SIG-M5 treated with dmso at 0.1 percent for 504 hours (cell line): Measurements from ENCODE around the gene ANGEL2.
"Not testable (repeated sequence)": the region's sequence is repeated elsewhere in the genome, so short reads cannot be mapped to it uniquely, and the experiment has no call there.

Source experiments
- DNase-seq: peaks from one replicate; lab custom pipeline; 2025; ENCODE audit not compliant: unreplicated experiment; lab: John Stamatoyannopoulos, UW

ANGEL2 gene

DNA sequence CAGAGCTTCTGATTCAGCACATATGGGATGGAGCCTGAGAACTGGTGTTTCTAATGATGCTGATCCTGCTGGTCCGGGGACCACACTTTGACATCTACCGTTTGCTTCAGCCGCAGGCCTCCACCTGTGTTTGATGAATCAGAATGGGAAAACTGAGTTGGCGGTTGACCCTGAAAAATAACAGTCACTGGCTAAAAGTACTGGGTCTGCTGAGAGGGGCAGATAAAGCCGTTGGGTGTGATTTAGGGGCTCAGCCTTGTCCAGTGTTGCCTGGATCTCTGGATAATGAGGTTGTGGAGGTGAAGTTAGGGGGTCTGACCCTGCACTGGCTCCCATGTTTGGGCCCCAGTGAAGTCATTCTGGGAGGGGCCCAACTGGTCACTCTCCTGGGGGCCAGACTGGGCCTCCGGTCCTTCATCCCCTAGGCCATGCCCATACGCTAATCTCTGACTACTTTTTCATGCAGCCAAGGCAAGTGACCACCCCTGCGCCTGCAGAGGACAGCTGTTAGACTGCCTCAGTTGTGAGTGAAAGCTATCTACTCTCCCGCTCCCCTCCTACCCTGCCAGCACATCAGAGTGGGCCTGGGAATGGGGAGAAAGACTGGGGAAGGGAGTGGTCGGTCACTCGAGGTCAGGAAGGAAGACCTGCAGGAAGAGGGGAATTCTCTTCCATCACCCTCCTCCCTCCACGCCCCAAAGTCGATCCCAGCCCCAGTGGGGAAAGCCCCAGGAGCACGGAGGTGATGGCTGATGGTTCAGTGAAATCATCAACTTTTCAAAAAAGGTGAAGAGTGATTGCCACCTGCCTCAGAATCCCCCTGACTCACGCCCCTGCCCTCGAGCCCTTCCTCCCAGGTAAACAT lies 37.7 kb downstream of the ANGEL2 start:
- no peak for DNase-seq

DNA sequence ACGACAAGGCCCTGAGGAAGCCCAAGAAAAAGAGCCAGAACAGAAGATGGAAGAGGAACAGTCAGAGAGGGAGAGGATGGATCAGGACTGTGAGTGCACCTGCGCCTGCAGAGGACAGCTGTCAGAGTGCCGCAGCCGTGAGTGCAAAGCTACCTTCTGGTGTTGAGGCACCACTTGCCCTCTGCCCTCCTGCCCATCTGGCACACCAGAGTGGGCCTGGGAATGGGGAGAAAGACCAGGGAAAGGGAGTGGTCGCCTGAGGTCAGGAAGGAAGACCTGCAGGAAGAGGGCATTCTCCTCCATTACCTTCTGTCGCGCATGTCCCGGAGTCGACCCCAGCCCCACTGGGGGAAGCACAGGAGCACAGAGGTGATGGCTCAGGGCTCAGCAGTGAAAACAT lies 39.1 kb downstream of the ANGEL2 start:
- no peak for DNase-seq

DNA sequence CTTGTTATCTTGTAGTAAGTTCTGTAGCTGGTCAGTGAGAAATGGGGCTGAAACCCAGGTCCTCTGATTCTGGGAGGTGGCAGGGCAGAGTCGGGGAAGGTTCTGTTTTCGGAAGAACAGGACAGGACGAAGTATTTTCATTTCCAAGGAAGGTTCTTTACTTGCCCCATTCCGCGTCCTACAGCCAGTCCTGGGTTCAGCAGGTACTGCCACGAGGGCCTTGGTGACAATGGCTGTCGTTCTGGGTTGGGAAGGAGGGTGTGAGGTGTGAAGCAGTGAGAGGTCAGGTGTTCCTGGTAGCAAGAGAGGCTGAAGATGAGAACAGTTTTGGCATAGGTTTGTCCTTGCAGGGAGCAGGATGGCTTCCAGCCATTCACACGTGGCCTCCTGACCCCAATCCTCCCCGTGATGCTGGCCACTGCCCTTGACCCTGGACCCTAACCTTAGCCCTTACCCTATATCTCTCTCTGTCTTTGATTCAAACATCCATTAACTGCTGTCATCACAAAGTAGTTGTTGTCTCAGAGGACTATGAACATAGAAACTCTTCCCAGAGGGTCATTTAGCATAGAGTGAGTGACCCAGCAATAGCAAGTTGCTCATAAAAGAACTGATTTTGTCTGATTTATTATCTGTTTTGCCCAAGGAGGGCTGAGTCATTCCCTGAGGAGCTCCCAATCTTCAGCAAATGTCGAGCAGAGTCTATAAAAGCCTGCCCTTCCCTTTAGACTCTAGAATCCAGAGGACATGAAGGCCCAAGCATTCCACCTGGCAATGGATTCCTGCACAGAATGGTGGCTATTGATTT lies 40.4 kb downstream of the ANGEL2 start:
- no peak for DNase-seq

DNA sequence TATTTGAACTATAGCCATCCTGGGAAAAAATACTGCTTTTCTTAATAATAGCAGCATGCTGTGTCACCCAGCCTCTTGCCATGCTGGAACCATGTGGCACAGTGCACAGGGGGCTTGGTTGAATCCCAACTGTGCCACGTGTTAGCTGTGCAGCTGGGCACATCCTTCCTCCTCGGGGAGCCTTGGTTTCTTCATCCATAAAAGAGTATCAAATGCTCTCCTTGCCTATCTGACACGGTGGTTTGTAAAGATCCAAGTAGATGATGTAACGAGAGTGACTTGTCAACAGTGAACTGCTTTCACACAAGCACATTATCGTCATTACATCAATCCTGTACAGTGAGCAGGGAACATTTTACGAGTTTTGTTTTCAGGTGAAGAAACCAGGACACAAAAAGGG lies 41.0 kb downstream of the ANGEL2 start:
- DNase-seq: no peak

DNA sequence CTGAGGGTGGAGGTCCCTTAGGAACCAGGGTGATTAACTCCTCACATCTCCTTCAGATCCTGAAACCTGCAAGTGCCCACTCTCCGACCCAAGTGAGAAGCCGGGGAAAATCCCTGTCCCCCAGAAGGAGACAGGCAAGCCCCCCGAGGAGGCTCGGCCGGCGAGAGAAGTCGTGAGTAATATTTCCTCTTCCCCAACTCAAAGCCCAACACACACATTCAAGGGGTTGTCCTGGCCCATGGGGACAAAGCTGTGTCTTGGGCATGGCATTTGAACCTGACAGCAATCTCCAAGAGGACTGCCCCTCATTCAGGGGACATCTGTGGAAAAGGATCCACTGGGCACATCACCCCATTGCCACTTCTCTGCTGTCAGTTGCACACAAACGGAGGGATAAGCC lies 41.8 kb downstream of the ANGEL2 start:
- no peak for DNase-seq

DNA sequence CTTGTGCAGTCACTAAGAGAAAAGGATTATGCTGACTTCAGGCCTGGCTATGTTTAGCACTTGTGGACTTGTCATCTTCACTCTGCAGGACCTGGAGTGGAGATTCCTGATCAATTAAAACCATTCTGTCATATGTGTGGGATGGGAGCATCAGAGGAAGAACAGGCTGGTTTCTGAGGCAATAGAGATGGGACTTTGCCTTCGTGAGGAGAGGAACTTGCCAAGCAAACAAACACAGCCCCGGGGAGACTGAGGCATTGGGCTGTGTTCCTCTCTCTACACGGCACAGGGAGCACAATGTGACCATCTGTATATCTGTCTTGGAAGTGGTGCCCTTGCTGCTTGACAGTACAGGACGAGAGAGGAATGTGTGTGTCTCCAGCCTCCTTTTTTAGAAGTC lies 42.2 kb downstream of the ANGEL2 start:
- no peak for DNase-seq

DNA sequence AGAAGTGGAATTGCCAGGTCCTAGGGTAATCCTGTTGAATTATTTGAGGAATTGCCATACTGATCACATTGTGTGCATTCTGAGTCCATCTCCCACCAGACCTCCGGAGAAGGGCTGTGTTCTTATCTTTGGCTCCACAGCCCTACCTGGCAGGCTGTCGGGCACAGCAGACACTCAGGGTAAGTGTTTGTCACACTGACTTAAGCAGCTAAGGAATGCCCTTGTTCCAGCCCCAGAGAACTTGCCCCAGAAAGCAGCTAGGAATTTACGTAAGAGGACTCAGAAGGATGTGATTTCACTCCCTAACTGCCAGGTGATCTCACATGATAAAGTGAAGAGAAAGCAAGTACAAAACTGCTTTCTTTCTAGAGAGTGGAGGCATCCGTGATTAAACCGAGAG lies 44.4 kb downstream of the ANGEL2 start:
- no peak for DNase-seq

DNA sequence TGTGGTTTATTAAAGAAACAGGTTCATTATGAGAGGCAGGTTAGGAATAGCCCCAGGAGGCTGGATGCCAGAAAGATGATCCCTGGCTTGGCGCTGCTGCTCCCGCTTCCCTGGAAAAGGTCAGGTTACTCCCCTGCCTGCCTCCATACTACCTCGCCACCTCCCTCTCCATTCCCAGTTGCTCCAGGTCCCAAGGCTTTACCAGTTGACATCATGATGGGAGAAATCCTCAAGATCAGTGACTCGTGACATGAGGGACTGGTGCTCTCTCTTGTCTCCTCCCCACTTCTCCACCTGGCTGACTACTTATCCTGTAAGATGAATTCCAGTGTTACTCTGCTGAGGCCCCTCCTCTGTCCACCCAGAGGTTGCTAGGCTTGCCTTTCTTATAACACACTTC lies 45.6 kb downstream of the ANGEL2 start:
- no peak for DNase-seq

DNA sequence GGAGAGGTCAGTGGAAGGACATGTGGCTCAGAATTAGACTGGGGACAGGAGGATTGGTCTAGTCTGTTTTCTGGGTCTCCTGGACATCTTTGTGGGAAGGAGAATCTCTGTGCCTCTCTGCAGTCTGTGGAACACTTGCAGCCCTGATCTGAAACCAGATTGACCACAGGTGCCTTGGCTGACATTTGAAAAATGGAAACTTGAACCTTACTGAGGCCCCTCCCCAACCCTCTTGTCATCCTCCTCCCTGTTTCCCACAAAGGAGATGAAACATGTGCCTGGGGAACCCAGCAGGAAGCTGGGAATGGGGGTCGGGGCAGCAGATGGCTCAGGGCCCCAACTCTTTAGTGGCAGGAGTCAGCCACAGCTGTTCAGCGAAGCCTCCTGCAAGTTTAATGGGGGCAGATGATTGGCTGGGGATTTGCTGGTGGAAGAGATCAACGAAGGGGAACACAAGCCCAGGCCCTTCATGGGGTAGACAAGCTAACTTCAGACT lies 47.3 kb downstream of the ANGEL2 start:
- no peak for DNase-seq

DNA sequence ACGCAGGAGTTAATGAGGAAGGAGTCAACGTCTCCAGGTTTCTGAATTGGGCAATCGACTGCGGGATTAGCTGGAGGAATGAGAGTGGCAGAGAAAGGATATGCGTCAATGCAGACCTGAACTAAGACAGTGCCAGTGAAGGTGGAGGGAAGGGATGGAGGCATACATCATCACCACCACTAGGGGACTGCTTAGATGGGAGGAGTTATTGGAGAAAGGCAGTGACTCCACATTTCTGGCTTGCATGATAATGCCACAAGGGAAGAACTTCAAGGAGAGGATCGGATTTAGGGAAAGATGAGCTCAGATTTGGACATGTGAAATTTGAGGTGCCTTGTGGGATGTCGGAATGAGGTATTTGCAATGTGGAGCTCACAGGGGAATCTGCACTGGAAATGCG lies 47.9 kb downstream of the ANGEL2 start:
- peak; percentile 68 for DNase-seq

DNA sequence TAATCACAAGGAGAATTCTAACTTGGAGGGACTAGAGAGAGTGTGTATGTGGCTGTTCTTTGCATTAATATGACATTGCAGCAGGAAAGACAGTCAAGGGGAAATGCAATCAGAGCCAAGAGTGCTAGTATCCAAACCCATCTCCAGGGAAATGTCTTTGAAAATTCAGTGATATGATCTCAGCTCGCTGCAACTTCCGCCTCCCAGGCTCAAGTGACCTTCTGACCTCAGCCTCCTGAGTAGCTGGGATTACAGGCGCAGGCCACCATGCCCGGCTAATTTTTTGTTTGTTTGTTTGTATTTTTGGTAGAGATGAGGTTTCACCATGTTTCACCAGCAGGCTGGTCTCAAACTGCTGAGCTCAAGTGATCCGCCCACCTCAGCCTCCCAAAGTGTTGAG lies 49.1 kb downstream of the ANGEL2 start:
- no peak for DNase-seq

DNA sequence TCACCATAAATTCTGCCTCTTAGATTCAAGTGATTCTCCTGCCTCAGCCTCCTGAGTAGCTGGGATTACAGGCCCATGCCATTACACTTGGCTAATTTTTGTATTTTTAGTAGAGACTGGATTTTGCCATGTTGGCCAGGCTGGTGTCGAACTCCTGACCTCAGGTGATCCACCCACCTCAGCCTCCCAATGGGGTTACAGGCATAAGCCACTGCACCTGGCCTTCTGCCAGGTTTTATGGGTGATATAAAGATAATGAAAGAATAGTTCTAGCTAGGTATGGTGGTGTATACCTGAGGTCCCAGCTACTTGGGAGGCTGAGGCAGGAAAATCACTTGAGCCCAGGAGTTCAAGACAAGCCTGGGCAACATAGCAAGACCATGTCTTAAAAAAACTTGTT lies 50.7 kb downstream of the ANGEL2 start:
- not testable (repeated sequence) for DNase-seq

DNA sequence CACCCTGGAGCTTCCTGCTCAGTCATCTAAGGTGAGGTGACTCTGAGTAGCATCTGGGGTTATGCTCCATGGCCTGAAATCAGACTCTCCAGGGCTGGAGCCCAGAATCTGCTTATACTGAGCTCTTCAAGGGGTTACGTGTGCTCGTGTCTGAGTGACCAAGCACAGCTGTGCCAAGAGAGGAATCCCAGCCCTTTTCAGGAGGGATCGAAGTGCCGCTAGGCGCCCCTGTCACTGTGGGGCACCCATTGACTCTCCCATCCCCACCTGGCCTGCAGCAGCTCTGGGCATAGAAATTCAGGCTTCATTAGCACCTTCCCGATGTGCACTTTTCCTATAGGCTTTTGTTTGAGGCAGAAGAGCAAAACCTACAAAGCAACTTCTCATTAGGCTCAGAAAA lies 51.6 kb downstream of the ANGEL2 start:
- DNase-seq: no peak

DNA sequence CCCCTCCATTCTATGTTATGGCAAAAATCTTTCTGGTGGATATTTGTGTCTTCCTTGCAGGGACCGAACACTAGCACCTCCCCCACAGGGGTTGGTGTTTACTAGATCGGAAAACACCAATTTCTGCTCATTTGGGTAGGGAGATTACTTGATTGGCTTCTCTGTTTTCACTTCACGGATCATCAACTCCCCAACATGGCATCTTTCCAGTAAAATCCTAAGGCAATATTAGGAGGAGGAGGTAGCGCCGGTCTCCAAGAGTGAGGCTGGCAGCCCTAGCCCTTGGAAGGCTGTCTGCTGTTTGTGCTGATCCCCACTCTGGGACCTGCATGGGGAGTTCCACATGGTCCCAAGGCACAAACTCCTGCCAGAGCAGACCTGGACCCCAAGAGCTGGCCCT lies 53.2 kb downstream of the ANGEL2 start:
- DNase-seq: no peak

DNA sequence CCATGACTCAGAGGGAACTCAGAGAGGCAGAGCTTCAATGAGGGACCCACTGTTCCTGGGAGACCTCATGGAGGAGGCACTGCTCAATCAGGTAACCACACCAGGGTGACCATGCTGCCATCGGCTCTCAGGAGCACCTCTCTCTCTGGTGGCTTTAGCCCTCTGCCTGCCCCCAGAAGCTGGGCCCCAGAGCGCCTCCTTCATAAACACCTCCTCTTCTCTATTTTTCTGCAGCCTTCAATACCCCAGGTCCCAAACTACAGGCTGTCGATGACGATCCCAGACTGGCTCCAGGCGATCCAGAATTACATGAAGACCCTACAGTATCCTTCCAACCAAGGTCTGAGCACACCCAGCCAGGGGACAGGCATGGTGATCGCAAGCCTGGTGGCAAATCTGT lies 54.7 kb downstream of the ANGEL2 start:
- DNase-seq: no peak

DNA sequence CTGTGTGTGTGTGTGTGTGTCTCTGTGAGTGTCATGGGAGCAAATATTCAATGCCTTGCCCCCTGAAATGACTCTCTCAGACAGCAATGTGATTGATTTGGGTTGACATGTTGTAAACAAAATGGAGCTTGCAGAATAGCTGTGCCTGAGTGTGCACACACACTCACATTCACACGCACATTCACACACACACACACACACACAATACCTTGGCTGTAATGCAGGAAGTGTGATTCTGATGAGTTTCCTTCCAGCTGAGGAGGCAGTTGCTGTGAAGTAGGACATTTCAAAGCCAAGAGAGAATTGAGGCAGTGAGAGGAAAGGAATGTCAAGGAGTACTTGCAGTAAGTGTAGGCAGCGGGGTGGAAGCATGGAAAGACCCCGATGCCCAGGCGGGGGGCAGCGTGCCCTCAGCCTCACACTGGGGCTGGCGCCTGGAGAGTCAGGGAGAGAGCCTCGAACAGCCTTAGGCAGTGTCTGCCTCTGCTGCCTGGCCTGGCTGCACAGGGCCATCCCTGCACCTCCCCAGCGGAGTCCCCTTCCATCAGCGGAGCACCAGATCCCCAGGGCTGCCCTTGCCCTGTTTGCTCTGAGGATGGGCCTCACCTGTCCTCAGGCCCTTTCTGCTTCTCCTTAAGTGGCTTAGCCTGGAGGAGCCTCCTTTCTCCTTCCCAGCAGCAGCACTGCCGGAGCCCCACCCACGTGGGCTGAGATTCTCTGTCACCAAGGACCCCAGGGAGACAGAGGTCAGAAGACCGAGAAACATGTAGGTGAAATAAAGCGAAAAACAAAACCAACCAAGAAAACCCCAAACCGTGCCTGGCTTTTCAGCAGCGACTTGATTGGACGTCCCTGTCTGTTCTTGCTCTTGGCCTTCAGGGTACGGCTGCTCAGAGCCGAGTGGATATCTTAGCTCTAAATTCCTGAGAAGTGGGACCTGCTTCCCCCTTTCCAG lies 56.1 kb downstream of the ANGEL2 start:
- DNase-seq: no peak

DNA sequence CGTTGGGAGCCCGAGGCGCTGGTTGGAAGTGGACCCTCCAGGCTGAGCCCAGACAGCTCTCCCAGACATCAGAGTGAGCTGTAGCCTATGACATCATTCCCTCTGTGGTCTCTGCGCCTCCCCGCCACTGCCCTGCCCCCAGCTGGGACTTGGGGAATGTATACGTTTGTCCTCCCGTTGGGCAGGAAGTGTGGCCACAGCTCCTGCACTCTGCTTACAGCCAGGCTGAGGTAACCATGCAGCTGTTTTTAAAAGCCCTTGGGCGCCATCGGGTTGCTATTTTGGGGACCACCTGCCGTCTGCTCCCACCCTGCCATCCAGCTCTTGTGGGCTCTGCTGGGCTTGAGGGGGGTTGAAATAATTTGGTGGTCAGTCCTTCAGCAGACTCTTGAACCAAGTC lies 57.5 kb downstream of the ANGEL2 start:
- no peak for DNase-seq

DNA sequence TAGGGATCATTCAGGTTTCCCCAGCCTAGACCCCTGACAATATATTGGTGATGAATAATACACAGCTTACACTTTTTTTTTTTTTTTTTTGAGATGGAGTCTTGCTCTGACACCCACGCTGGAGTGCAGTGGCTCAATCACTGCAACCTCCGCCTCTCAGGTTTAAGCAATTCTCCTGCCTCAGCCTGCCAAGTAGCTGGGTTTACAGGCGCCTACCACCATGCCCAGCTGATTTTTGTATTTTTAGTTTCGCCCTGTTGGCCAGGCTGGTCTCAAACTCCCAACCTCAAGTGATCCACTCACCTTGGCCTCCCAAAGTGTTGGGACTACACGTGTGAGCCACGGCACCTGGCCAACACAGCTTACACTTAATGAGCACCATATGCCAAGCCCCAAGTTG lies 58.1 kb downstream of the ANGEL2 start:
- DNase-seq: no peak

DNA sequence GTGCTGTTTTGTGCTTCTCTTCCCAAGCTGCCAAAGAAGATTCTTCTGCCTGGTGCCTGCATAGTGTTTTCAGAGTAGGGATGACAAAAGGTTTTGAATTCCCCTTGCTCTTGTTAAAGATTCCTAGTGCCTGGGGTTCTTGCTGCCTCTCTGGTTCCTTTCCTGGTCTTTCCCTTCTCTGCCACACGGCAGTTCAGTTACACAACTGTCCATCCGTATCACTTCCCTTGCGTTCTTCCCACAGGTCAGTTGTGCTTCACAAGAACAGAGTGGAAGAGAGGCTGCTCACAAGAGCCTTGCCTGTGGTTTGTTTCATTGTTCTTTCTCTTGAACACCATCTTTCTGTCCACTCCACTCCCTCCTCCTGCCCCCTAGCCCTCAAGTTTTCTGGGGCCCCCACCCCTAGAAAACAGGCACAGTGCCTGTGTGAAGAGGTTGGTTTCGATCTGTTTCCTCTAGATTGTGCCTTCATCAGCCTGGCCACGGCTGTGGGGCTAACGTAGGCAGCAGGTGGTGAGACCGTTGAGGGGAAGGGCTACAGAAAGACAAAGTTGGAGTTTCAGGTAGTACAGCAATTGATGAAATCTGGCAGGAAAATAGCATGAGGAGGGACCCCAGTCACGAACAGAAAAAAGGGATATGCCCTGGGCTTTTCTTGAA lies 59.6 kb downstream of the ANGEL2 start:
- no peak for DNase-seq

DNA sequence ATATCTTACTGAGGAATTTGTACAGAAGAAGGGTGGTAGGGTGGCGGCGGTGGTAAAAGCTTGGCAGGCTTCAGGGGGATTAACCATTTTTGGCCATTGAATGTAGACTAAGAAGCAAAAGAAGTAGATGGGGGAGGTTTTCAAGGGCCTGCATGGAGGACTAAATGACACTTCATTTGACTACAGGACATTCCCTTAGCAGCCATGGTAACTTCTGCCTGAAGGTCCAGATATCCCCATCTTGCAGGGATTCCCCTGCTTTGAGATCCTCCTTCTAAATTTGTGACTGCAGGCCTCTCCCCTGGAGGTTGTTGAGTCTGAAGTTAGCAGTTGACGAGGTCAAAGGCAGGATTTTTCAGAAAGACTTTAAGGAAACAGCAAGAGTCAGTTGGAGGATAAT lies 60.6 kb downstream of the ANGEL2 start:
- no peak for DNase-seq

DNA sequence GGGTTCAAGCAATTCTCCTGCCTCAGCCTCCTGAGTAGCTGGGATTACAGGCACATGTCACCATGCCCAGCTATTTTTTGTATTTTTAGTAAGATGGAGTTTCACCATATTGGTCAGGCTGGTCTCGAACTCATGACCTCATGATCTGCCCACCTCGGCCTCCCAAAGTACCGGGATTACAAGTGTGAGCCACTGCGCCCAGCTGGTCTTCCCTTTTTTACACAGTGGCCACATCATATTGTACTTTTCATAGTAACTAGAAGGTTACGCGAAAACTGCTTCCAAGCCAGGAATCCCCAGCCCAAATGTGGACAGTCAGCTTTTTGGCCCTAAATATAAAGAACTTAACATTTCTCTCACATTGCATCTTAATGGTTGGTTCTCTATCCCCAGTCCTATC lies 61.2 kb downstream of the ANGEL2 start:
- DNase-seq: no peak
